Myocyte (in vitro differentiated cells): ENCODE data around the gene TMEM120A. TPM values are rescaled to one million over a fixed set of nuclear protein-coding genes. Genes with fewer than 3 reads are reported as not detected.
"Not testable (repeated sequence)": the region's sequence is repeated elsewhere in the genome, so short reads cannot be mapped to it uniquely, and the experiment has no call there.

Experiments
- DNase-seq: peaks from one replicate; pipeline ENCODE4 v3.0.0-alpha.2; 2012; ENCODE audit warnings: low read depth
- polyA plus RNA-seq: library from polyadenylated mRNA; unstranded; fragments of >200 nt; gene quantifications from one replicate; pipeline ENCODE4 v1.2.1, GENCODE V29; 2012; ENCODE audit warnings: missing spikeins
- total RNA-seq: library from RNA; depleted of rRNA; stranded (reverse); fragments of >200 nt; gene quantifications from 2 replicates; pipeline ENCODE4 v1.2.3, GENCODE V29; 2014

Gene TMEM120A
- total RNA-seq: 110 and 115 TPM in 2 replicates
- 116 TPM for polyA plus RNA-seq

GRCh38 chr7:75994388-75995051 is at the start of gene TMEM120A:
TMEM120A (minus strand) TSS chr7:75994595; CDS start chr7:75994570, 25 bp downstream.
- peak; percentile 98 for DNase-seq

- DNase-seq: no peak
Observed at GRCh38 chr7:76040126-76040525, 45.7 kb upstream of the TMEM120A start.

- DNase-seq: peak; percentile 79
Observed at GRCh38 chr7:76037310-76037709, 42.9 kb upstream of the TMEM120A start.

- DNase-seq: no peak
Observed at GRCh38 chr7:76031964-76032363, 37.6 kb upstream of the TMEM120A start.

GRCh38 chr7:76029682-76030081 is 35.3 kb upstream of the TMEM120A start:
- not testable (repeated sequence) for DNase-seq

- no peak for DNase-seq
Observed at GRCh38 chr7:76023002-76023401, 28.6 kb upstream of the TMEM120A start.

GRCh38 chr7:76022026-76022780 is 27.8 kb upstream of the TMEM120A start:
- peak; percentile 84 for DNase-seq

GRCh38 chr7:76020031-76020714 is 25.8 kb upstream of the TMEM120A start:
- peak; percentile 86 for DNase-seq

GRCh38 chr7:76018520-76018919 is 24.1 kb upstream of the TMEM120A start:
- not testable (repeated sequence) for DNase-seq

GRCh38 chr7:76016191-76016947 is 22.0 kb upstream of the TMEM120A start:
- no peak for DNase-seq

GRCh38 chr7:76011442-76011861 is 17.1 kb upstream of the TMEM120A start:
- peak; percentile 86 for DNase-seq

- peak; percentile 92 for DNase-seq
Observed at GRCh38 chr7:76009672-76010600, 15.5 kb upstream of the TMEM120A start.

GRCh38 chr7:76008156-76008687 is 13.8 kb upstream of the TMEM120A start:
- DNase-seq: no peak

GRCh38 chr7:76005004-76005403 is 10.6 kb upstream of the TMEM120A start:
- DNase-seq: not testable (repeated sequence)

- no peak for DNase-seq
Observed at GRCh38 chr7:76003351-76003750, 9.0 kb upstream of the TMEM120A start.

GRCh38 chr7:76002822-76003221 is 8.4 kb upstream of the TMEM120A start:
- no peak for DNase-seq

GRCh38 chr7:76002139-76002538 is 7.7 kb upstream of the TMEM120A start:
- DNase-seq: no peak

- no peak for DNase-seq
Observed at GRCh38 chr7:76000566-76000965, 6.2 kb upstream of the TMEM120A start.

- no peak for DNase-seq
Observed at GRCh38 chr7:75998038-75998437, 3.6 kb upstream of the TMEM120A start.

GRCh38 chr7:75996476-75996875 is 2.1 kb upstream of the TMEM120A start:
- DNase-seq: no peak
